Activated naive CD8-positive, alpha-beta T cell treated with anti-CD3 and anti-CD28 coated beads, Interleukin-2, amount 10 ng/mL, durations not matched to agents 7 days and 5 days (primary cell): ENCODE data around the gene AMBRA1. TPM values are rescaled to one million over a fixed set of nuclear protein-coding genes. Genes with fewer than 3 reads are reported as not detected.

Experiments
- ATAC-seq: fragments of 150-1000 bp; cut with Tn5 transposase; one replicate; pipeline ENCODE4 v1.10.0; 2021; ENCODE audit warnings: low read depth, moderate library complexity
- POLR2A ChIA-PET: fragments of 350-600 bp; sonication (Branson Sonifier 250); formaldehyde crosslinking; loops from one replicate; lab custom pipeline; 2021; ENCODE audit warnings: antibody characterized with exemption; lab: Charles Lee
- DNase-seq: peaks from one replicate; pipeline ENCODE4 v3.0.0; 2021
- H3K27ac Mint-ChIP-seq: one replicate; pipeline ENCODE4 v1.8.0; 2022; ENCODE audit warnings: mild to moderate bottlenecking, mixed read lengths
- H3K27me3 Mint-ChIP-seq: one replicate; pipeline ENCODE4 v1.8.0; 2022; ENCODE audit warnings: mild to moderate bottlenecking, moderate library complexity, mixed read lengths
- H3K36me3 Mint-ChIP-seq: one replicate; pipeline ENCODE4 v1.8.0; 2021; ENCODE audit warnings: mild to moderate bottlenecking, mixed read lengths
- H3K4me1 Mint-ChIP-seq: one replicate; pipeline ENCODE4 v1.8.0; 2021; ENCODE audit warnings: mixed read lengths
- H3K4me3 Mint-ChIP-seq: one replicate; pipeline ENCODE4 v1.8.0; 2022; ENCODE audit warnings: mild to moderate bottlenecking, moderate library complexity, mixed read lengths
- H3K9me3 Mint-ChIP-seq: one replicate; pipeline ENCODE4 v1.8.0; 2021; ENCODE audit warnings: mixed read lengths
- microRNA-seq: library from miRNA; unstranded; fragments of <30 nt; microRNA quantifications from one replicate; pipeline ENCODE4 v1.2.0, GENCODE V29; 2022
- total RNA-seq, 2 experiments: library from RNA; stranded (reverse); gene quantifications; one replicate each; pipeline ENCODE4 v1.2.3, GENCODE V29; 2021

AMBRA1 gene
- total RNA-seq, 2 experiments from 2014 or later: 39.1 to 40.5 TPM

- Mint-ChIP-seq H3K27me3 (no peaks in the 10 kb centered on the region), H3K27ac (peak overlapping the region; percentile 86), H3K9me3 (no peaks in the 10 kb centered on the region), H3K4me1 (peaks cover 58% of the 10 kb centered on the region), H3K4me3 (peak overlapping the region; percentile 86), H3K36me3 (peaks cover 11% of the 10 kb centered on the region)
- POLR2A ChIA-PET: interaction anchor here (1.0 to 3.3 kb wide), 5 partner anchors 9 to 20 kb away, joined by 3 to 18 read pairs (median 5); no protein-coding TSS in a partner anchor
- DNase-seq: peak; percentile 83
- ATAC-seq: peak; percentile 58
These were observed 241.6 kb downstream of the AMBRA1 start for GRCh38 chr11:46352063-46352841.

GRCh38 chr11:46351606-46352005, 242.2 kb downstream of the AMBRA1 start:
- Mint-ChIP-seq H3K36me3 (peaks cover 10% of the 10 kb centered on the region), H3K27me3 (no peaks in the 10 kb centered on the region), H3K4me3 (peak overlapping the region; percentile 86), H3K4me1 (peaks cover 59% of the 10 kb centered on the region), H3K27ac (peak overlapping the region; percentile 86), H3K9me3 (no peaks in the 10 kb centered on the region)
- POLR2A ChIA-PET: interaction anchor here (1.8 to 3.3 kb wide), 3 partner anchors 10 to 19 kb away, joined by 5 to 18 read pairs (median 6); no protein-coding TSS in a partner anchor
- ATAC-seq (no peak), DNase-seq (no peak)

- H3K4me1 Mint-ChIP-seq: peaks cover 60% of the 10 kb centered on the region
- H3K27ac Mint-ChIP-seq: peak overlapping the region; percentile 64
- H3K4me3 Mint-ChIP-seq: peak overlapping the region; percentile 86
- no peak for ATAC-seq
- H3K27me3 Mint-ChIP-seq: no peaks in the 10 kb centered on the region
- POLR2A ChIA-PET: interaction anchor here (1.8 to 3.3 kb wide), 2 partner anchors 11 to 15 kb away, joined by 6 to 18 read pairs; no protein-coding TSS in a partner anchor
- no peaks in the 10 kb centered on the region for H3K9me3 Mint-ChIP-seq
- peaks cover 7% of the 10 kb centered on the region for H3K36me3 Mint-ChIP-seq
- no peak for DNase-seq
These were observed 242.7 kb downstream of the AMBRA1 start for GRCh38 chr11:46351148-46351547.

- peaks cover 7% of the 10 kb centered on the region for H3K36me3 Mint-ChIP-seq
- DNase-seq: no peak
- peak overlapping the region; percentile 59 for H3K27ac Mint-ChIP-seq
These were observed 243.1 kb downstream of the AMBRA1 start for GRCh38 chr11:46350695-46351094.

GRCh38 chr11:46348566-46349401, 245.0 kb downstream of the AMBRA1 start:
- H3K4me1 Mint-ChIP-seq: peaks cover 69% of the 10 kb centered on the region
- peaks cover 5% of the 10 kb centered on the region for H3K36me3 Mint-ChIP-seq
- H3K4me3 Mint-ChIP-seq: peak overlapping the region; percentile 93
- H3K9me3 Mint-ChIP-seq: no peaks in the 10 kb centered on the region
- POLR2A ChIA-PET: interaction anchor here (0.9 to 2.6 kb wide), 9 partner anchors 12 to 431 kb away, joined by 3 to 13 read pairs (median 5); partner anchors contain the start of gene PEX16
- peak; percentile 45 for ATAC-seq
- H3K27me3 Mint-ChIP-seq: no peaks in the 10 kb centered on the region
- DNase-seq: peak; percentile 65
- H3K27ac Mint-ChIP-seq: peak overlapping the region; percentile 94

More at GRCh38 chr11:46350695-46351094, 243.1 kb downstream of the AMBRA1 start:
- Mint-ChIP-seq H3K9me3 (no peaks in the 10 kb centered on the region), H3K4me1 (peaks cover 62% of the 10 kb centered on the region), H3K27me3 (no peaks in the 10 kb centered on the region), H3K4me3 (peak overlapping the region; percentile 5)
- no peak for ATAC-seq
- POLR2A ChIA-PET: interaction anchor here (1.8 to 3.3 kb wide), 4 partner anchors 11 to 18 kb away, joined by 5 to 18 read pairs (median 8); no protein-coding TSS in a partner anchor

- no peak for ATAC-seq
- Mint-ChIP-seq H3K9me3 (no peaks in the 10 kb centered on the region), H3K4me1 (peaks cover 64% of the 10 kb centered on the region), H3K27ac (peak overlapping the region; percentile 94), H3K4me3 (peak overlapping the region; percentile 93), H3K27me3 (no peaks in the 10 kb centered on the region), H3K36me3 (peaks cover 5% of the 10 kb centered on the region)
- DNase-seq: no peak
- POLR2A ChIA-PET: interaction anchor here (1.0 to 2.6 kb wide), 6 partner anchors 9 to 29 kb away, joined by 3 to 13 read pairs (median 8); no protein-coding TSS in a partner anchor
These were observed 246.0 kb downstream of the AMBRA1 start for GRCh38 chr11:46347637-46348311.

- peaks cover 5% of the 10 kb centered on the region for H3K36me3 Mint-ChIP-seq
- H3K4me1 Mint-ChIP-seq: peaks cover 66% of the 10 kb centered on the region
- H3K27ac Mint-ChIP-seq: peak within 1 kb of the TSS; percentile 94
- peak within 1 kb of the TSS; percentile 93 for H3K4me3 Mint-ChIP-seq
- no peaks in the 10 kb centered on the region for H3K27me3 Mint-ChIP-seq
- POLR2A ChIA-PET: interaction anchor here (0.6 to 1.3 kb wide), 5 partner anchors 10 to 104 kb away, joined by 3 to 4 read pairs (median 3); no protein-coding TSS in a partner anchor
- DNase-seq (peak; percentile 99), ATAC-seq (peak; percentile 48)
- no peaks in the 10 kb centered on the region for H3K9me3 Mint-ChIP-seq
These were observed 246.8 kb downstream of the AMBRA1 start, which contains the start of gene DGKZ for GRCh38 chr11:46346886-46347636. DGKZ (plus strand) TSS chr11:46347463; CDS start chr11:46347660, 197 bp downstream.

Small RNAs within 50 kb of the gene (microRNA-seq; reads per million reads assigned to microRNA genes)
- gene MIR3160-1: not detected
- gene MIR3160-2: not detected
- gene MIR4688: not detected

Other genes starting within 250 kb of the AMBRA1 start
- 100 to 1,000 TPM; 160 to 163 TPM for gene DGKZ, start 246.6 kb downstream of the AMBRA1 start, total RNA-seq
- gene MDK, start 212.4 kb downstream of the AMBRA1 start, total RNA-seq: 1 to 10 TPM; 6.9 to 7.4 TPM
- gene CHRM4, start 202.2 kb downstream of the AMBRA1 start, total RNA-seq: under 1 TPM; 0.19 to 0.40 TPM
- gene HARBI1, start 23.2 kb upstream of the AMBRA1 start, total RNA-seq: 1 to 10 TPM; 5.8 to 7.6 TPM
- 10 to 100 TPM; 64.1 to 70.0 TPM for gene ATG13, start 23.5 kb upstream of the AMBRA1 start, total RNA-seq
- gene ARHGAP1, start 106.6 kb upstream of the AMBRA1 start, total RNA-seq: 10 to 100 TPM; 62.5 to 68.0 TPM
- 10 to 100 TPM; 18.9 to 19.0 TPM for gene ZNF408, start 107.0 kb upstream of the AMBRA1 start, total RNA-seq
- not detected for gene F2, start 125.2 kb upstream of the AMBRA1 start, total RNA-seq